Skeletal muscle tissue (tissue), 4 donors: ENCODE results near the gene CASQ1. TPM values are rescaled to one million over a fixed set of nuclear protein-coding genes. Genes with fewer than 3 reads are reported as not detected.

ENCODE experiments used
- H3K27ac ChIP-seq: one replicate; pipeline ENCODE4 v1.7.0; 2013; ENCODE audit warnings: mild to moderate bottlenecking, low read depth, low read length, inconsistent platforms
- H3K27me3 ChIP-seq, 3 donors: one replicate each; pipeline ENCODE4 v1.7.0; 2013; ENCODE audit warnings: low read length in 3 of 3; ENCODE audit not compliant: control insufficient read depth in 3 of 3, insufficient read depth in 3 of 3
- H3K36me3 ChIP-seq, 3 donors: one replicate each; pipeline ENCODE4 v1.7.0; 2013; ENCODE audit warnings: low read length in 3 of 3; ENCODE audit not compliant: control insufficient read depth in 3 of 3, insufficient read depth in 3 of 3
- H3K4me1 ChIP-seq, 3 donors: one replicate each; pipeline ENCODE4 v1.7.0; 2013; ENCODE audit warnings: low read length in 3 of 3, mild to moderate bottlenecking in 3 of 3; ENCODE audit not compliant: control insufficient read depth in 3 of 3, insufficient read depth in 3 of 3
- H3K4me3 ChIP-seq, 3 donors: one replicate each; pipeline ENCODE4 v1.7.0; 2013; ENCODE audit warnings: low read length in 3 of 3
- H3K9ac ChIP-seq, 3 donors: one replicate each; pipeline ENCODE4 v1.7.0; 2013; ENCODE audit warnings: low read length in 3 of 3, mild to moderate bottlenecking in 3 of 3, moderate library complexity in 2 of 3, low read depth in 1 of 3
- H3K9me3 ChIP-seq, 3 donors: one replicate each; pipeline ENCODE4 v1.7.0; 2013; ENCODE audit warnings: low read length in 3 of 3; ENCODE audit not compliant: control insufficient read depth in 3 of 3
- total RNA-seq: library from RNA; depleted of rRNA; stranded (reverse); fragments of >200 nt; gene quantifications from one replicate; pipeline ENCODE4 v1.2.3, GENCODE V29; 2014
- donor health status: Osteomylitis.

CASQ1 gene
- total RNA-seq, 1 donor from 2014 or later = 616 TPM

GRCh38 chr1:160207771-160208556 lies 17.6 kb downstream of the CASQ1 start:
- Histone ChIP-seq H3K27me3 (no peaks in the 10 kb centered on the region), H3K4me1 (peaks cover 57 to 70% (median 66%) of the 10 kb centered on the region in 3 donors), H3K9me3 (no peaks in the 10 kb centered on the region), H3K4me3 (peak overlapping the region in 1 of 3 donors; percentile 45), H3K9ac (peak overlapping the region; percentile 3 to 50 (median 21)), H3K36me3 (peaks cover 13 to 25% (median 16%) of the 10 kb centered on the region in 3 donors), H3K27ac (peak overlapping the region; percentile 88)

DNA sequence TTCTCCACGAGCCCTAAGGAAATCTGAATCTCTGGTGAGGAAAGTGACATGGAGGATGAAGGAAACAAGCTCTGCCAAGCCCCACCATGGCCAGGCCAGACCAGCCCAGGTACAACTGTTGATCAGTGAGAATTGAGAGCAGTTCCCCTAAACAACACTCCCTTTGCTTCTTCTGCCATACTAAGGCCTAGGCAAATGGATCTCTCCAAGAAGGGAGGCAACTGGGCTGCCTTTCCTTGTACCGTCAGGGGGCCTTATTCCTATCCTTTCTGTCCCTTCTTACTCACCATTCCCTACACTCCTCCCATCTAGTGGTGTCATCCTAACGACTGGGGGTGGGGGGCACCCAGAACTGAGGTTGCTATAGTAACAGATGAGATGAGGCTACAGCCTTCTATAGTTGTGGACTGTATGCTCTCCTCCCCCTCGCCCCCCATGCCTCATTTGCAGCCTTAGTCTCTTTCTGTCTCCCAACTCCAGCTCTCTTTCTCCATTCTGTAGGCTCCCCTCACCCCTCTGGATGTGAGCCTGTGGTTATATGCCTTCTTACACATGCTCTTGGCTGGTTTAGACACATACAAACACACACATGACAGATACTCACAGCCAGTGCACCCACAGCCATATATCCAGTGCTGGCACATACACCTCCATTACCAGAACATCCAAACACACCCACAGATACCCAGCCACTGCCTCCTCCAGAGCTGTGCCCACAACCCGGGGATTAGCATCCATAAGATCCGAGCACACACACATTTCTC lies 18.4 kb downstream of the CASQ1 start:
- H3K9me3 ChIP-seq = no peaks in the 10 kb centered on the region
- peaks cover 19 to 33% (median 23%) of the 10 kb centered on the region in 3 donors for H3K36me3 ChIP-seq
- H3K27me3 ChIP-seq = no peaks in the 10 kb centered on the region
- peaks cover 57 to 70% (median 66%) of the 10 kb centered on the region in 3 donors for H3K4me1 ChIP-seq
- H3K9ac ChIP-seq = peak overlapping the region in 1 of 3 donors; percentile 50
- H3K27ac ChIP-seq = peak overlapping the region; percentile 88
- peak overlapping the region in 1 of 3 donors; percentile 29 for H3K4me3 ChIP-seq

GRCh38 chr1:160209321-160210046 lies 19.1 kb downstream of the CASQ1 start:
- H3K27ac ChIP-seq = peak overlapping the region; percentile 88
- peak overlapping the region in 2 of 3 donors; percentile 59 to 64 for H3K9ac ChIP-seq
- H3K4me1 ChIP-seq = peaks cover 56 to 62% (median 58%) of the 10 kb centered on the region in 3 donors
- H3K36me3 ChIP-seq = peaks cover 26 to 40% (median 29%) of the 10 kb centered on the region in 3 donors
- no peaks in the 10 kb centered on the region for H3K27me3 ChIP-seq
- H3K4me3 ChIP-seq = no peak overlapping the region
- no peaks in the 10 kb centered on the region for H3K9me3 ChIP-seq

- H3K27ac ChIP-seq = peak overlapping the region; percentile 88
- no peak overlapping the region for H3K4me3 ChIP-seq
- peak overlapping the region in 1 of 3 donors; percentile 35 for H3K9ac ChIP-seq
- peaks cover 50 to 54% (median 52%) of the 10 kb centered on the region in 3 donors for H3K4me1 ChIP-seq
- H3K9me3 ChIP-seq = no peaks in the 10 kb centered on the region
- H3K27me3 ChIP-seq = no peaks in the 10 kb centered on the region
- H3K36me3 ChIP-seq = peaks cover 33 to 50% (median 37%) of the 10 kb centered on the region in 3 donors
These were observed 20.2 kb downstream of the CASQ1 start for GRCh38 chr1:160210561-160210960.

GRCh38 chr1:160211046-160211790 lies 20.8 kb downstream of the CASQ1 start:
- Histone ChIP-seq H3K4me3 (no peak overlapping the region), H3K4me1 (peaks cover 46 to 47% (median 47%) of the 10 kb centered on the region in 3 donors), H3K27me3 (no peaks in the 10 kb centered on the region), H3K9ac (no peak overlapping the region), H3K9me3 (no peaks in the 10 kb centered on the region), H3K27ac (peak overlapping the region; percentile 88), H3K36me3 (peaks cover 40 to 56% (median 43%) of the 10 kb centered on the region in 3 donors)

- Histone ChIP-seq H3K36me3 (peaks cover 60 to 78% (median 73%) of the 10 kb centered on the region in 3 donors), H3K4me1 (peaks cover 27 to 31% (median 30%) of the 10 kb centered on the region in 3 donors), H3K9me3 (no peaks in the 10 kb centered on the region), H3K27me3 (no peaks in the 10 kb centered on the region), H3K9ac (no peak overlapping the region), H3K4me3 (no peak overlapping the region), H3K27ac (no peak overlapping the region)
These were observed 24.2 kb downstream of the CASQ1 start for GRCh38 chr1:160214481-160215140.

- Histone ChIP-seq H3K9ac (no peak overlapping the region), H3K27ac (no peak overlapping the region), H3K4me1 (peaks cover 18 to 21% (median 20%) of the 10 kb centered on the region in 3 donors), H3K4me3 (no peak overlapping the region), H3K9me3 (no peaks in the 10 kb centered on the region), H3K36me3 (peaks cover 72 to 86% (median 84%) of the 10 kb centered on the region in 3 donors), H3K27me3 (no peaks in the 10 kb centered on the region)
These were observed 25.9 kb downstream of the CASQ1 start for GRCh38 chr1:160216301-160216700.

- Histone ChIP-seq H3K9ac (no peak overlapping the region), H3K9me3 (no peaks in the 10 kb centered on the region), H3K27ac (peak overlapping the region; percentile 18), H3K36me3 (peaks cover 71 to 89% (median 84%) of the 10 kb centered on the region in 3 donors), H3K4me1 (peaks cover 18 to 21% (median 20%) of the 10 kb centered on the region in 3 donors), H3K4me3 (no peak overlapping the region), H3K27me3 (no peaks in the 10 kb centered on the region)
These were observed 27.2 kb downstream of the CASQ1 start for GRCh38 chr1:160217481-160218051.
